Testis (tissue), 2 donors: ENCODE measurements around the gene MOV10.

Experiments used
- POLR2A ChIP-seq: fragments of 450-650 bp; IDR thresholded peaks from one replicate; pipeline ENCODE4 v1.6.1; 2017; ENCODE audit warnings: antibody characterized with exemption, mild to moderate bottlenecking, moderate library complexity
- TF ChIP-seq, protein P1 (sequence below), 3 experiments: fragments of 450-650 bp in 2 of 3; fragments of 200-600 bp in 1 of 3; sonication (generic) in 1 of 3; IDR thresholded peaks; one replicate each; pipeline ENCODE4 v1.5.1; 2016 to 2019; ENCODE audit warnings: antibody characterized with exemption in 3 of 3, mild to moderate bottlenecking in 2 of 3, moderate library complexity in 1 of 3

DNA sequence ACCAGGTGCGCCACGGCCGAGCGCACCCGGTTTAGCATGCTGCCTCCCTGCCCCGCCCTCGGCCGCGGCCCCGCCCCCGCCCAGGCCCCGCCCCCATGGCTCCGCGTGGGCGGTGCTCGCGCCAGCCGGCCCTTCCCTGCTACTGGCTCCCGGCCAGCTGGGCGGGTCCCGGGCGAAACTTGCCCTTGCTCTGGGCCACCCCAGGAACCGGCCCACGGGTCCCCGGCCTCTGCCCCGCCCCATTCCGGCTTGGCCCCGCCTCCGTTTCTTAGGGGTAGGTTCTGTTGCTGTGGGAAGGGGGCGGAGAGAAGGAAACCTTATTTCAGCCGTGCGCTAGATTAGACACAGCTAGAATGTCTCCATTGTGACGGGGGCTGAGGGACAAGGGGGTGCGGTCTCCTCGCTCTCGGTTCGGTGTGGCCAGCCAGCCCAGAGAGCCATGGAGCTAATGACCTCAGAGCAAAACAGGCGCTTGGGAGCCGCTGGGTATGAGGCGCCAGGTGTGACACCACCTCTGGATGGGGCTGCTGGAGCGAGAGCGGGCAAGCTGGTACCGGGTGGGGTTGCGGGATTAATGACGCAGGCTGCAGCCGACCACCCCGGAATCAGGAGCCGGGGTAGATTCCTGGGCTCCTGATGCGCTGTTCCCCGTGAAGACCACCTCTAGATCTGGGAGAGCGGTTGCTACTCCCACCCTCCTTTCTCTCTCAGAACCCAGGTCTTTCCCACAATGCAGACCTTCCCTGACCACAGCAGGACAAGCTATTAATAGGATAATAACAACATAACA is 41.0 kb downstream of the MOV10 start, which contains the start of gene PPM1J:
- TF ChIP-seq, protein P1, sequence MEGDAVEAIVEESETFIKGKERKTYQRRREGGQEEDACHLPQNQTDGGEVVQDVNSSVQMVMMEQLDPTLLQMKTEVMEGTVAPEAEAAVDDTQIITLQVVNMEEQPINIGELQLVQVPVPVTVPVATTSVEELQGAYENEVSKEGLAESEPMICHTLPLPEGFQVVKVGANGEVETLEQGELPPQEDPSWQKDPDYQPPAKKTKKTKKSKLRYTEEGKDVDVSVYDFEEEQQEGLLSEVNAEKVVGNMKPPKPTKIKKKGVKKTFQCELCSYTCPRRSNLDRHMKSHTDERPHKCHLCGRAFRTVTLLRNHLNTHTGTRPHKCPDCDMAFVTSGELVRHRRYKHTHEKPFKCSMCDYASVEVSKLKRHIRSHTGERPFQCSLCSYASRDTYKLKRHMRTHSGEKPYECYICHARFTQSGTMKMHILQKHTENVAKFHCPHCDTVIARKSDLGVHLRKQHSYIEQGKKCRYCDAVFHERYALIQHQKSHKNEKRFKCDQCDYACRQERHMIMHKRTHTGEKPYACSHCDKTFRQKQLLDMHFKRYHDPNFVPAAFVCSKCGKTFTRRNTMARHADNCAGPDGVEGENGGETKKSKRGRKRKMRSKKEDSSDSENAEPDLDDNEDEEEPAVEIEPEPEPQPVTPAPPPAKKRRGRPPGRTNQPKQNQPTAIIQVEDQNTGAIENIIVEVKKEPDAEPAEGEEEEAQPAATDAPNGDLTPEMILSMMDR (IDR thresholded peaks at IDR 0.05): no peak
- TF ChIP-seq POLR2A: no peak
